GM21390 (cell line): ENCODE data around the gene NOP10.
"Not testable (repeated sequence)": the region's sequence is repeated elsewhere in the genome, so short reads cannot be mapped to it uniquely, and the experiment has no call there.

ENCODE experiments used
- ATAC-seq: cut with Tn5 transposase; IDR thresholded peaks from one replicate; pipeline ENCODE4 v1.9.1; 2021; ENCODE audit not compliant: unreplicated experiment

NOP10 gene

GRCh38 chr15:34358948-34359347 is 16.0 kb upstream of the NOP10 start:
- no peak for ATAC-seq

GRCh38 chr15:34358367-34358766 is 15.4 kb upstream of the NOP10 start:
- ATAC-seq, result no peak

- ATAC-seq, result no peak
These were observed 14.7 kb upstream of the NOP10 start for GRCh38 chr15:34357653-34358052.

DNA sequence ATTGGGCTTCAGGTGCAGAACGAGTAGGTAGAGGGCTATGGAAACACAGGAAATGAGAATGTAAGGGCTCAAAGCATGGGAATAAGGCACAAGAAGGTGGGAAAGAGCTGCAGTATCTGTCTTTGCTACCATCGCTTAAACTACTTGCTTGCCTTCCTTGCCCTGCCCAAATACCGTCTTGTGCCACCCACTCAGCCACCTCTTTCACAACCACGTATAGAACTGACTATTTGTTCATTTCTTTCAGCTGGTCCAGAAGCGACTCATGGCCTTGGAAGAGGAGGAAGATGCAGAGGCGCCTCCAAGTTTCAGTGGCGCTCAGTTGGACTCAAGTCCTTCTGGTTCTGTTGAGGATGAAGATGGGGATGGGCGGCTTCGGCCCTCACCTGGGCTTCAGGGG is 12.3 kb upstream of the NOP10 start:
- ATAC-seq, result no peak

DNA sequence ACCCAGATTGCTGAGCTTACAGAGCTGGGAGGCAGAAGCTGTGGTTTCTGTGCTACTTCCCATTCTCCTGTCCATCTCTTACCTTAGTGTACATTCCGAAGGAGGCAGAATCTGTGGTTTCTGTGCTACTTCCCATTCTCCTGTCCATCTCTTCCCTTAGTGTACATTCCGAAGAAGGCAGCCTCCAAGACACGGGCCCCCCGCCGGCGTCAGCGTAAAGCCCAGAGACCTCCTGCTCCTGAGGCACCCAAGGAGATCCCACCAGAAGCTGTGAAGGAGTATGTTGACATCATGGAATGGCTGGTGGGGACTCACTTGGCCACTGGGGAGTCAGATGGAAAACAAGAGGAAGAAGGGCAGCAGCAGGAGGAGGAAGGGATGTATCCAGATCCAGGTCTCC is 11.3 kb upstream of the NOP10 start:
- no peak for ATAC-seq

DNA sequence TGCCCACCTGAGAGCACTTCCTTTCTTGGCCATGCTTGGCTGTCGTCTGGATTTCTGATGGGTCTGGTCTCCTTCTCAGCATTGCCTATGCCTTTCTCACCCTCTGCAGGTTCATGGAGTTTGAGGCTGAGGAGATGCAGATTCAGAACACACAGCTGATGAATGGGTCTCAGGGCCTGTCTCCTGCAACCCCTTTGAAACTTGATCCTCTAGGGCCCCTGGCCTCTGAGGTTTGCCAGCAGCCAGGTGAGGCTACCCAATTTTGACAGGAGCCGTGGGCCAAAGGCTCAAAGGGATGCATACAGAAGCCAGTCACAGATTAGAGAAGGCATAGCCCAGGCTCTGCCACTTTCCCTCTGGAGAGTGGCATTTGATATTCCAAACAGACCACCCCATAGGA is 10.7 kb upstream of the NOP10 start:
- ATAC-seq, result no peak

DNA sequence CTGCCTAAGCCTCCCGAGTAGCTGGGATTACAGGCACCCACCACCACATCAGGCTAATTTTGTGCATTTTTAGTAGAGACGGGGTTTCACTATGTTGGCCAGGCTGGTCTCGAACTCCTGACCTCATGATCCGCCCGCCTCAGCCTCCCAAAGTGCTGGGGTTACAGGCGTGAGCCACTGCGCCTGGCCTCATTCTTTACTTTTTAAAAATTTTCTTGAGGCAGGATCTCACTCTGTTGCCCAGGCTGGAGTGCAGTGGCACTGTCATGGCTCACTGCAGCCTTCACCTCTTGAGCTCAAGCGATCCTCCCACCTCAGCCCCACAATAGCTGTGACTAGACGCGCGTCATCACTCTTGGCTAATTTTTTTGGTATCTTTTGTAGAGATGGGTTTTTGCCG is 10.1 kb upstream of the NOP10 start:
- ATAC-seq, result not testable (repeated sequence)

DNA sequence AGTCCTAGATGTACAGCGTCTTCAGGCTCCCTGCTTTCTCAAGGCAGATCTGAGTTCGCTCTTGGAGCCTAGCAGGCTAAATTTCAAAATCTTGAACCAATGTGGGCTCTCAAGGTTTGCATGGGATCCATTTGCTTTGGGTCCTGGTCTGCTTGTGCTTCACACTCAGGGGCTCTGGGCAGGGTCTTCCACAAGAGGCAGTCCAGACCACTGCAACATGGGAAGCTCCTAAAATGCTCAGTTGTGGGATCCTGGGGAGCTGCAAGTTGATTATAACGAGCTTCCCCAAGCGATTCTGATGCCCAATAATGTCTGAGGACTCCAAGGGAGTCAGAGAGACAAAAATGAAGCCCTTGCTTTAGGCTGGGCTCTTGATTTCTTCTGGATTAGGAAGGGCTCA is 6.8 kb upstream of the NOP10 start:
- ATAC-seq, result no peak

- no peak for ATAC-seq
These were observed 5.9 kb upstream of the NOP10 start for GRCh38 chr15:34348735-34349300.

DNA sequence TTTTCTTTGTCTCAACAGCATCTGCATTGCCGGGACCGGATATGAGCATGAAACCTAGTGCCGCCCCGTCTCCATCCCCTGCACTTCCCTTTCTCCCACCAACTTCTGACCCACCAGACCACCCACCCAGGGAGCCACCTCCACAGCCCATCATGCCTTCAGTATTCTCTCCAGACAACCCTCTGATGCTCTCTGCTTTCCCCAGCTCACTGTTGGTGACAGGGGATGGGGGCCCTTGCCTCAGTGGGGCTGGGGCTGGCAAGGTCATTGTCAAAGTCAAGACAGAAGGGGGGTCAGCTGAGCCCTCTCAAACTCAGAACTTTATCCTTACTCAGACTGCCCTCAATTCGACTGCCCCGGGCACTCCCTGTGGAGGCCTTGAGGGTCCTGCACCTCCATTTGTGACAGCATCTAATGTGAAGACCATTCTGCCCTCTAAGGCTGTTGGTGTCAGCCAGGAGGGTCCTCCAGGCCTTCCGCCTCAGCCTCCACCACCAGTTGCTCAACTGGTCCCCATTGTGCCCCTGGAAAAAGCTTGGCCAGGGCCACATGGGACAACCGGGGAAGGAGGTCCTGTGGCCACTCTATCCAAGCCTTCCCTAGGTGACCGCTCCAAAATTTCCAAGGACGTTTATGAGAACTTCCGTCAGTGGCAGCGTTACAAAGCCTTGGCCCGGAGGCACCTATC is 5.2 kb upstream of the NOP10 start:
- ATAC-seq, result no peak

- not testable (repeated sequence) for ATAC-seq
These were observed 661 bp downstream of the NOP10 start for GRCh38 chr15:34342213-34342736.

- ATAC-seq, result no peak
These were observed 1.3 kb downstream of the NOP10 start for GRCh38 chr15:34341381-34342212.

DNA sequence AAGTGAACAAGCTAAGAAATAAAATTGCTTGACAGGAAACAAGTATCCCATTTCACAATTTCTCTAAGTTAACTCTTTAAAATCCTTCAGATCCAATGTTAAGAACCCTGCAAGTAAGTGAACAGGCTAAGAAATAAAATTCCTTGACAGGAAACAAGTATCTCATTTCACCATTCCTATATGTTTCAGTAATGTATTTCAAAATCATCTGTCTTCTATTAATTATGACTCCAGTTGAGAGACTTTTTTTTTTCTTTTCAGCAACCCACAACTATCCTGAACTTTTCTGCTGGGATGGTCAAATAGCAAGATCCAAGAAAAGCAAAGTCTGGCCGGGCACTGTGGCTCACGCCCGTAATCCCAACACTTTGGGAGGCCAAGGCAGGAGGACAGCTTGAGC is 3.0 kb downstream of the NOP10 start:
- ATAC-seq, result no peak

- ATAC-seq, result no peak
These were observed 4.6 kb downstream of the NOP10 start for GRCh38 chr15:34338347-34338746.

DNA sequence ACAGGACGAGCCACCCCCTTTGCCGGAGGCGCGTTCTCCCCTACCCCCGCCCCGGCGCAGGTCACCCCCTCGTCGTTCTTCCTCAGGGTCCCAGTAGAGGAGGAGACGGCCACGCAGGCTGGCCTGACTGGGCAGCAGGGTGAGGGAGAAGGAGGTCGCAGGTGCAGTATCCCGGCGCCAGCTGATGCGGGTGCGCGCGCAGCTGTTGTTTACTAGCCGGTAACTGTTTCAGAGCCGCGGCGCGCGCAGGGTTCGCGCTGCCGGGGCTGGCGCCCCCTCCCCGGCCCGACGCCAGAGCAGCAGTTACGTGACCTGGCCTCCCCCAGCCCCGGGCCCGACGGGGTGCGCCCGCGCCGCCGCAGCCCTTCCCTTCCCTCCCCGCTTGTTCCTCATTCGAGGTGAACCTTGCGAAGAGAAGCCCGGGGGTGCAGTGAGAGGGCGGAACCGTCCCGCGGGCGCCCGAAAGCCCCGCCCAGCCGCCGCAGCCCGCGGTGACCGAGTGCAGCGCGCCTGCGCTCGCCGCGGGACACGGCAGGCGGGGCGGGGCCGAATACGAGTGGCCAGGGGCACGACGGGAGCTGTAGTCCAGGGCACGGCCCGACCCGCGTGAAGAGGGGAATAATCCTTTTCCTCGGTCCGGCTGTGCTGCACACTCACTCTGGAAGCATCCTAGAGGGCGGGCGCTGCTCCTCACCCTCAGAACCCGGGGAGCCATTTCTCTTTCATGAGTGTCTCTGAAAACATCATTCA is 5.2 kb downstream of the NOP10 start, which contains the start of gene SLC12A6:
Gene SLC12A6, minus strand, starts transcription at position 225 of the 750 bp plus-strand sequence. CDS start 1,101 bp downstream, outside the sequence.
- ATAC-seq, result peak; percentile 59

DNA sequence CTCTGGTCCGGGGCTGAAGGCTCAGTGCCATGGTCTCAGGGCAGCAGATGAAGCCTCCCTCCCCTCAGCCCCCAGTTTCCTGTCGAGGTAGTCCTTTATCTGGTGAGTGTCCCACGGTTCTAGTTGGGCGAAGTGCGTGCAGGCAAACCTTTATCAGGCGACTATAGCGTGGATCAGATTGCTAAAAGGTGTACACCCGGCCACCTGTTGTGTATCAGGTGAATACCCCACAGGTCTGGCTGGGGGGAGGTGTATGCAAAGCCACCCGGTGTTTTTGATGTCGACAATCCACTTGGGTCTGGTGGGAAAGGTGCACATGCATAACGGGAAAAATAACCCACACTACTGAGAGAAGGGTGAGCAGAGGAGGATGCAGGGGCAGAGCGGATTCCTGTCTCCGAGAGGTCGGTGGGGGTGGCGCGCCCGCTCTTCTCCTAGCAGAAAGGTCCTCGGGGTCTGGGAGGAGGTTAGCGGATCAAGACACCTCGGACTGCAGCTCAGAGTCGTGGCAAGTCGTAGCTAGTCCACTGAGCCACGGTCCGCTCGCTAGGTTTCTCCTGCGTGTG is 5.9 kb downstream of the NOP10 start:
- ATAC-seq, result peak; percentile 6

DNA sequence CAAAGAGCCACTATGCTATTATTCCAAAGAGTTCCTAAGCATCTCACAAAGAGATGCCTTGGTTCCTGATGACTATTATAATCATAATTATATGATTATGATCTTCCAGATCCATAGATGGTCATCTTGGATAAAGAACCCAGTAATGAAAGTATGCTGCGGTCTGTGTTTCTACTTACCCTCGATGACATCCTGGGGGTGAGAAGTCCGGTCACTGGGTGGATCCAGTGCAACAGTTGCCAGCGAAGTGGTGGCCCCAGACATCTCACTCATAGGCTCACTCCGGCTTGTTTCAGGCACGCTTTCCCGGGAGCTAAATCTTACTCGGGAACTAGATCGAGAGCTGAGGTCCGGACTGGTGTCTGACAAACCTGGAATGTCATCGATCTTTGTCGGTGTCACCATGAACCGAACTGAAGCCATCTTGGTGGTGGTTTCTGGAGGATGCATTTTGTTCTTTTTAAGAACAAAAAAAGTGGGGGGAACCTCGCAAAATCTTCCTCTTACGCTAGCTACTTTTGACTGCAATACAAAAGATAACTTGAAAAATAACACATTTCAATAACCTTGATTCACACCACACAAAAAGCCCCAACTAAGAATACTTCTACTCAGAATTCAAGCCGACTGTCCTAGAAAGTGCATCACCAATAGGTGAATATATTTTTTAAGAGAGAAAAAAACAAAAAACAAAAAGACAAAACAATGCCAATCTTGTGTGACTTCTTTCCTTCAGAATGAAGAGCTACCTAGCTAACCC is 6.5 kb downstream of the NOP10 start:
- ATAC-seq, result no peak

DNA sequence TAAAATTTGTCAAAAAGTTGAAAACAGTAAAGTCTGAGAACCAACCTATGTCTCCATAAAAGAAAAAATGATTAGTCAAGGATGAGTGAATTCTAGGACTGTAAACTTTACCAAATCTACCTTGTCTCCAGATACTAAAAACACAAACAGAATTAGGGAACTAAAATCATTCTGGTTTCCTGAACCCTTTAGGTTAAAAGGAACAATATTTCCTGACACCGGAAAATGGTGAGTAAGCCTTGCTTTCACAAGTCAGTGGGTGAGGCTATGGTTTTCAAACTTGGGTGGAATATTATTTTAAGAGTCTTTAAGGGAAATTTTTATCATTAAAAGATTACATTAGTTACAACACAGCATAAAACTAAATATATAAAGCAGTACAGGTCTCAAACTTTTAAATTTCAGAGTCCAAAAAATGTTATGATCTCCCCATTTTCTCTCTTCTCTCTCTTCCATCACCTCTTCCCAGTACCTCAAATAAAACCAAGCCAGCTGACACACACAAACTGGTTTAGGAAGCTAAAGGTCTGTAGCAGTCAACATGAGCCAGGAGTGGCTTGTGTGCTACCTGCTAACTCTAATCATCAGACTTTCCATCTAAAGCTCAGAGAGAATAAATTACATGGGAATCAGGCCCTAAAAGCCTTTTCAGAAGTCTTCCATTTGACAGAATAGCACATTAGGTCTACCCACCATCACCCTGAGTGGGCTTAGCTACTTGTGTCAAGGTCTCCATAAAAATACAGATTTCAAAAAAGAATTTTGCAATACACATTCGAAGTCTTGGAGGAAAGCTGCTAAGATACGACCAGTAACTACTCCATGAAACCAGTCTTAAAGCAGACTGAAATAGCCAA is 7.5 kb downstream of the NOP10 start:
- ATAC-seq, result no peak

DNA sequence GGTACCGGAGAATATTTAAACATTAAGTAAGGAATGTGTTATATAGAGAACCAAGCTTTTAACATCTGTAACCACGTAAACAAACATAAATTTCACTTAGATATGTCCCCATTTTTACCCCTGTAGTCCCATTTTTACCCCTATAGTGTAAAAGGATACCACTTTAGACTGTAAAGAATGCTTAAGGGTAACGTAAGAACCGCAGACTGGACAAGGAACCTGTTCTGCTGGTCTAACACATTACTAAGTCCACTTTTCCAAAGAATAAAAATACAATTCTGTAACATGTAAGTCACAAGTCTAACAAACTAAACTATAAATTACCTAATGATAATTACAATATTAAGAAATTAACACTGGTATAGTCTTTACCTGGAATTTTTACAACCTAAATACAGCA is 8.3 kb downstream of the NOP10 start:
- no peak for ATAC-seq
